Measurements from ENCODE around the gene PTHLH.

PTHLH gene

DNA sequence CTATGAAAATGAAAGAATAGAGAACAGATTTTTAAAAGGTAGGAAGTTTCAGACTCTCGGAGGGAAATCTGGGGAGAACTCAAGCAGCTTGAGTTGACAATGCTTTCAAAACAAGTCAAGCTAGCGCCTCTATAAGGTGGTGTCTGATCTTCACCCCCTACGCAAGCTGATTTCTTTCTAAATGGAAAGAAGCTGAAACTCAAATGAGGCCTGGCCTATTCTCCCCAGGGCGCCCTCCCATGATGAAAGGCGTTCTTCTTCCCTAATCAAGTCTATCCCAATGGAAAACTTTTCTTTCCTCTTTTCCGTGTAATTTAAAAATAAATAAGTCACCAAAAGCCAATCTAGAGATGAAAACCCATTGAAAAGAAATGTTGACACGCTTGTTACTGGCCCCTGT, 20.6 kb downstream of the PTHLH start:
- no peak for TF ChIP-seq CTCF (IDR thresholded peaks at IDR 0.05)
- no peak overlapping the region for H3K27ac ChIP-seq
- DNase-seq (ENCODE audit: low spot score): no peak
- no peak overlapping the region for H3K4me3 ChIP-seq

DNA sequence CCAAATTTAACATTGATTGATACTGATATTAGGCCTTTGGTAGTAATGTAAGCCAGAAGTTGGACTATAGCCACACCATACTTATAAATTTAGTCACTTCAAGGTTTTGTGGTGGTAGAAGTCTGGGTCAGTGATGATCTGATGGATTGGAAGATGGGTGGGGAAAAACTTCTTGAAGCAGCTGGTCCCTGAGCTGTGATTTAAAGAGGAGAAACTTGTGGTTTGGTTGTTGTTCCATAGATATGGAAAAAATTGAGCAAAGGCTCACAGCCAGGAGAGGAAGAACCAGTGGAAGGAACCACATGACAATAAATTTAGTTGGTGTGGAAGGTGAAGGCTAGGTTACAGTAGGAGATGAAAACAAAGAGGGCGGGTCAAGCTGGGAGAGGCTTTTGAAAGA, 26.1 kb downstream of the PTHLH start:
- Histone ChIP-seq H3K4me3 (no peak overlapping the region), H3K27ac (no peak overlapping the region)
- DNase-seq (ENCODE audit: low spot score): no peak
- TF ChIP-seq CTCF (IDR thresholded peaks at IDR 0.05): no peak

DNA sequence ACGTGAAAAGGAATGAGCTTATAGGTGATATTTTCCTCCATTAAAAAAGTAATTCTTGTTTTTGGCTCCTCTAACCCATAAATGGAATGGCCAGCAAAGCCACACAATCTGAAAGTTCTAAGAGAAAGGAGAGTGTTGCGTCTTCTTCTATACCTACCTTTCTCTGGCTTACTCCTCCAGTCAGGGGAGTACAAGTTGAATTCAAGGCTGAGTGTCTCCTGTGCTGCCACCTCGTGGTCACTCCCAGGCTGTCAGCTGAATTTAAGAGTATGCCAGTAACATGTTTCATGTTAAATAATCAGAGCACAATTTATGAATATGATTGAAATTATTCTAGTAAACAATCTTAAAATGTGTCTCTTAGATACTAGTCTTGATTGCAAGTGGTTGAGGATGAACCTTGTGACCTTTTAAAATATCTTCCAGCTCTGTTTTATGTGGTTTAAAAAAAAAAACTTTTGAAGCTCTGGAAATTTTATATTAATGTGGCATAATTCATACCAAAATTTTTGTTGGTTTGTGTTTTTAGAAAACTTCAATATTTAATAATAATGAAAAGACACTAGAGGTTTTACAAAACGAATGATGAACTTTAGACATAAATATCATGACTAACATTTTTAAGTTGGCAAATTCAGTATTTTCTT, 31.7 kb downstream of the PTHLH start:
- H3K27ac ChIP-seq: no peak overlapping the region
- H3K4me3 ChIP-seq: no peak overlapping the region
- TF ChIP-seq CTCF (IDR thresholded peaks at IDR 0.05): peak; percentile 66
- DNase-seq (ENCODE audit: low spot score): no peak

GRCh38 chr12:27940245-27940644, 32.3 kb downstream of the PTHLH start:
- Histone ChIP-seq H3K27ac (no peak overlapping the region), H3K4me3 (no peak overlapping the region)
- no peak for TF ChIP-seq CTCF (IDR thresholded peaks at IDR 0.05)
- no peak for DNase-seq (ENCODE audit: low spot score)

- Histone ChIP-seq H3K4me3 (no peak overlapping the region), H3K27ac (no peak overlapping the region)
- DNase-seq (ENCODE audit: low spot score): no peak
- TF ChIP-seq CTCF (IDR thresholded peaks at IDR 0.05): no peak
These were observed 34.8 kb downstream of the PTHLH start for GRCh38 chr12:27937768-27938167.

- no peak for TF ChIP-seq CTCF (IDR thresholded peaks at IDR 0.05)
- H3K4me3 ChIP-seq: no peak overlapping the region
- H3K27ac ChIP-seq: no peak overlapping the region
- no peak for DNase-seq (ENCODE audit: low spot score)
These were observed 36.3 kb downstream of the PTHLH start for GRCh38 chr12:27936196-27936595.

- TF ChIP-seq CTCF (IDR thresholded peaks at IDR 0.05): no peak
- no peak overlapping the region for H3K4me3 ChIP-seq
- H3K27ac ChIP-seq: no peak overlapping the region
- no peak for DNase-seq (ENCODE audit: low spot score)
These were observed 38.3 kb downstream of the PTHLH start for GRCh38 chr12:27934276-27934675.

Measured in coronary artery (tissue), 2 donors.